CD4-positive, alpha-beta T cell treated with Interferon alpha-2 for 1 hour (primary cell): ENCODE results near the gene ING2.
"Not testable (repeated sequence)": the region's sequence is repeated elsewhere in the genome, so short reads cannot be mapped to it uniquely, and the experiment has no call there.

Experiments
- DNase-seq, 2 donors: peaks; one replicate each; pipeline ENCODE4 v3.0.0-alpha.2; 2020 to 2022

Gene ING2

GRCh38 chr4:183504930-183505610 lies at the start of gene ING2:
ING2 (plus strand) TSS chr4:183505058; CDS start chr4:183505196, 138 bp downstream.
- DNase-seq, result no peak

- DNase-seq, result peak in 1 of 2 donors; percentile 6
Measured at GRCh38 chr4:183455431-183456195, 49.2 kb upstream of the ING2 start.

- DNase-seq, result no peak
Measured at GRCh38 chr4:183458005-183458404, 46.9 kb upstream of the ING2 start.

DNA sequence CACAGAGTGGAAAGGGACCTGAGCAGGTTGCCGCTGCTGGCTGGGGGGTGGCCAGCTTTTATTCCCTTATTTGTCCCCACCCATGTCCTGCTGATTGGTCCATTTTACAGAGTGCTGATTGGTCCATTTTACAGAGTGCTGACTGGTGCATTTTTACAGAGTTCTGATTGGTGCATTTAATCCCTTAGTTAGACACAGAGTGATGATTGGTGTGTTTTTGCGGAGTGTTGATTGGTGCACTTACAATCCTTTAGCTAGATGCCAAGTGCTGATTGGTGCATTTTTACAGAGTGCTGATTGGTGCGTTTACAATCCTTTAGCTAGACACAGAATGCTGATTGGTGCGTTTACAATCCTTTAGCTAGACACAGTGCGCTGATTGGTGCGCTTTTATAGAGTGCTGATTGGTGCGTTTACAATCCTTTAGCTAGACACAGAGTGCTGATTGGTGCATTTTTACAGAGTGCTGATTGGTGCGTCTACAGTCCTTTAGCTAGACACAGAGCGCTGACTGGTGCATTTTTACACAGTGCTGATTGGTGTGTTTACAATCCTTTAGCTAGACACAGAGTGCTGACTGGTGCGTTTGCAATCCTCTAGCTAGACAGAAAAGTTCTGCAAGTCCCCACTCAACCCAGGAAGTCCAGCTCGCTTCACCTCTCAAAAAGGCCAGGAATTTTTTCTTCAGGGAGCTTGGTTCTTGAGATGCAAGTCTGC lies 40.8 kb upstream of the ING2 start:
- not testable (repeated sequence) for DNase-seq

DNA sequence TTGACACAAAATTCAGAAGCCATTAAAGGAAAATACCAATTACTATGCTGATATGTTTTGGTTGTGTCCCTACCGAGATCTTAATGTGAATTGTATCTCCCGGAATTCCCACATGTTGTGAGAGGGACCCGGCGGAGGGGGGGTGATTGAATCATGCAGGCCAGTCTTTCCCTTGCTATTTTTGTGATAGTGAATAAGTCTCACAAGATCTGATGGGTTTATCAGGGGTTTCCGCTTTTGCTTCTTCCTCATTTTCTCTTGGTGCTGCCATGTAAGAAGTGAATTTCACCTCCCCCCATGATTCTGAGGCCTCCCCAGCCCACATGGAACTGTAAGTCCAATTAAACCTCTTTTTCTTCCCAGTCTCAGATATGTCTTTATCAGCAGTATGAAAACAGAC lies 39.0 kb upstream of the ING2 start:
- not testable (repeated sequence) for DNase-seq

GRCh38 chr4:183467246-183467645 lies 37.6 kb upstream of the ING2 start:
- DNase-seq, result no peak

DNA sequence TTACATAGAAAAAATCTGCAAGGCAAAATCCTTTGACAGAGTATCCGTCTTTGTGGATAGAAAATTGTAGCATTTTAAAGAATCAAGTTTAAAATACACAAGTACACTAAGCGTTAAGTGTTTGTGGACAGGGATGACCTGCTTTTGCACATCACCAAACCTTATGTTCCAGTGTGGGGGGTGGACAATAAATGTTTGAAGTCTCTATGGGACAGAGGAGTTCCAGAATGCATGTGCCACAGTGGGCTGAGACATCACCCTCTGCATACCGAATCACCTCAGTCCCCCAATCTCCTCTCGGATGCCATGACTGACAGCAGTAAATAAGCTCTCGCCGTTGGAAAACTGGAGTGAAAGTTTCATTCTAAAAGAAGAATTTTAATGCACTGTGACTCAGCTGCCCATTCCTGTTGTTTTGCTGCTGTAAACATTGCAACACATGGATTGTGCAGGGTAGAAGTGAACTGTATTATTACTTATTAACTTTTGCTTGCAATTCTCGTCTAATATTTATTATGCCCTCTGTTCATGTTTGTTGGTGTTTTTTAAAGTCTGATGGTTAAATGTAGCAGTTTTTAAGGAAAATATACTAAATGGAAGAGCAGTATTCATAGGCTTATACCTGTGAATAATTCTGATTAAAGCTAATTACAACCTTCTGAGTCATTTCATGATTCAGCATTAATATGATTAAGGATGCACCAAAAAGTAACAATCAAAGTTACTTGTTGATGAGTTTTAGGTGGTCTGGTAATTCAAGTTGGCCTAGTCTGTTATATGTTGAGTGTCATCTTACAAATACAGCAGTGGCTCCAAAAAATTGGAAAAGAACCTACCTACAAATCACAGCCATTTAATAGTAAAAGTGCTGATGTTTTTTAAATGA lies 36.4 kb upstream of the ING2 start:
- no peak for DNase-seq

DNA sequence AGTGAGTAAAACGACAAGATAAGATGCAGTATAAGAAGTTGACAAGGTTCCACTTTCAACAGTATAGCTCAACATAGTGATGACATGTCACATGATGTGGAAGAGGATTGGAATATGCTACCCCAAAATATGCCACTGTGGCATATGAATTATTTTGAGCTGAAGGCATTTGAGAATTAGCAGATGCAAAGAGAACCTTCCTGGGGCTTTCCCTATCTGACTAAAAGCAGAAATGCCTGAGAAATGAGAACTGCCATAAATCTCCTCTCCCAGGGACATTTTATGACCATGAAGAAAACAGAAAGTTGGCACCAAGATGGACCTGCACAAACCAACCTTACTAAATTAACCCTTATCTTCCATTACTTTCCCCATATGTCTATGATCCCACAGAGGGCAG lies 35.6 kb upstream of the ING2 start:
- no peak for DNase-seq

GRCh38 chr4:183469936-183470335 lies 34.9 kb upstream of the ING2 start:
- DNase-seq, result no peak

- DNase-seq, result no peak
Measured at GRCh38 chr4:183470821-183471220, 34.0 kb upstream of the ING2 start.

DNA sequence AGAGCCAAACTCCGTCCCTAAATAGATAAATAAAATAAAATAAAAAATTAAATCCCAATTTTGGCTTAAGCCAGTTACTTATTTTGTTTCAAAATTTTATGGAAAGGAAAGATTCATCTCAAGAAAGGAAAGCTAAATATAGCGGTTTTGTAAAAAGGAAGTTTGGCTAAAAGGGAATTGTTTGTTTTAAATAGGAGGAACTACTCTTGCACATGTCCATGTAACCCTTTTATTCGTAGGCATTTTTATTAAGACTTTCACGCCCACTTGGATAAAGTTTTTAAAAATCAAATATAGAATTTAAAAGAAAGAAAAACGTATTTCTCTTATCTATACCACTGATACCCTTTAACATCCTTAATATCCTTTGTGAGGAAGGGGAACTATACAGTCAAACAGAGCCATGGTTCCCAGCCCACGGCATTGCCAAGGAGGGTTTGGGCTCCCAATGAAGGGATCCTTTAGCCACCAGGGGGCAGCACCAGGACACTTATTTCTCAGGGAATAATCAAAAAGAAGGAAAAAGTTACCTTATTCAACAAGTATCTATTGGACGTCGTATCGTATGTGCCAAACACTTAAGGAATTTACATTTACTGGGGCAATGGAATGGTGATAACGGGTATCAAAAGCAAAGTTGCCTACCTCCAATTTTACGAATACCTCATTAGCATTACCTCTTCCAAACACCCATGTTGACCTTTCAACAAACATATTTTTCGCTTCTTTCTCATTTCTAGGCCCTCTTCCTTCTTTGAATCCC lies 32.7 kb upstream of the ING2 start:
- DNase-seq, result peak; percentile 63 to 77

DNA sequence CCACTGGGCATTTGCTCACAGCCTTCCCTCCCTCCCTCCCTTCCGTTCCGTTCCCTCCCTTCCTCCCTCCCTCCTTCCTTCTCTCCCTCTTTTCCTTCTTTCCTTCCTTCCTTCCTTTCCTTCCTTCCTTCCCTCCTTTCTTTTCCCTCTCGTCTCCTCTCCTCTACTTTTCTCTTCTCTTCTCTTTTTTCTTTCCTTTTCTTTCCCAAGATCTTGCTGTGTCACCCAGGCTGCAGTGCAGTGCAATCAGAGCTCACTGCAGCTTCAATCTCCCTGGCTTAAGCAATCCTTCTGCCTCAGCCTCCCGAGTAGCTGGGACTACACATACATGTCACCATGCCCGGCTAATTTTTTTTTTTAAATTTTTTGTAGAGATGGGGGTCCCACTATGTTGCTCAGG lies 26.7 kb upstream of the ING2 start:
- DNase-seq, result no peak

- no peak for DNase-seq
Measured at GRCh38 chr4:183478926-183479325, 25.9 kb upstream of the ING2 start.

DNA sequence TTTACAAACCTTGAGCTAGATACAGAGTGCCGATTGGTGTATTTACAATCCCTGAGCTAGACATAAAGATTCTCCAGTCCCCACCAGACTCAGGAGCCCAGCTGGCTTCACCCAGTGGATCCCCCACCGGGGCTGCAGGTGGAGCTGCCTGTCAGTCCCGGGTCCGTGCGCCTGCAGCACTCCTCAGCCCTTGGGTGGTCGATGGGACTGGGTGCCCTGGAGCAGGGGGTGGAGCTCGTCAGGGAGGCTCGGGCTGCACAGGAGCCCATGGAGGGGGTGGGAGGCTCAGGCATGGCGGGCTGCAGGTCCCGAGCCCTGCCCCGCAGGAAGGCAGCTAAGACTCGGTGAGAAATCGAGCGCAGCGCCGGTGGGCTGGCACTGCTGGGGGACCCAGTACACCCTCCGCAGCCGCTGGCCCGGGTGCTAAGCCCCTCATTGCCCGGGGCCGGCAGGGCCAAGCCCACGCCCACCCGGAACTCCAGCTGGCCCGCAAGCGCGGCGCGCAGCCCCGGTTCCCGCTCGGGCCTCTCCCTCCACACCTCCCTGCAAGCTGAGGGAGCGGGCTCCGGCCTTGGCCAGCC lies 22.3 kb upstream of the ING2 start:
- not testable (repeated sequence) for DNase-seq

GRCh38 chr4:183483997-183484396 lies 20.9 kb upstream of the ING2 start:
- no peak for DNase-seq

- no peak for DNase-seq
Measured at GRCh38 chr4:183485411-183486160, 19.3 kb upstream of the ING2 start.

GRCh38 chr4:183492791-183493222 lies 12.1 kb upstream of the ING2 start:
- no peak for DNase-seq

DNA sequence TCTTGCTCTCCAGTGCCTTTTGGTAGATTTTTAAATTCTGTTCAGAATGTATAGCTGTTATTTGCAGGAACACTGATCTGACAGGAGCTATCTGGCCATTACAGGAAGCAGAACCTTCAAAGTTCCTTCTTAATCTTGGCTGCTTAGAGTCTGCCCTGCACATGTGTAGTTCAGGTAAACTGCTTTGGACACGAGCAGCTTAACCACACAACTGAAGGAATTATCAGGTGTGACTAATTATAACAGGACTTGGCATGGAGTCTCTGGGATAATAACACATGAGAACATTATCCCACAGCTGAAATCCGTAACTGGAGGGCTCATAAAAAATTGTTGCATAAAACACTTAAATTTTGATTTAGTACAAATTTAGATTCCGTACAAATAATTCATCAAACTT lies 11.6 kb upstream of the ING2 start:
- DNase-seq, result no peak

DNA sequence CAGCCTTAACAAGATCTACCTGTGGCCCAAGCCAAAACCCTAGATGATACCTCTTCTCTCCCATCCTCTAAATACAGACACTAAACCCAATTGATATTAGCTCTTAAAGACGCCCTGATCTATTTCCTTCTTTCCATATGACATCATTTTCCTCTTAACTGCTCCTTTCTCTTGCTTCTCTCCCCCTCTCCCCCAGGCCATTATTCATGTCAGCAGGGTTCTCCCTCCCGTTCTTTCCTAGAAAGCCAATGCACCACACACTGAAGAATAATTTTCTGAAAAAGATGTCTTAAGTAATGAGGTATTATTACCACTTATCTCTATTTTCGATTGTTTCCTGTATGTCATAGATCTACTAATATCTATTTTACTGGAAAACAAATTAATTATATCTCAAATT lies 9.7 kb upstream of the ING2 start:
- no peak for DNase-seq

- no peak for DNase-seq
Measured at GRCh38 chr4:183499389-183499788, 5.5 kb upstream of the ING2 start.

GRCh38 chr4:183499801-183500200 lies 5.1 kb upstream of the ING2 start:
- no peak for DNase-seq
